ENCODE data around the gene TMEM132A. TPM values are rescaled to one million over a fixed set of nuclear protein-coding genes. Genes with fewer than 3 reads are reported as not detected.
A peak's percentile ranks its signal among the peaks of the same experiment; 100 is the strongest.

TMEM132A gene
- total and polyA plus RNA-seq, 2 of the 13 experiments (the other 11 are each of a cell fraction or from before 2014, with no cell fraction given) = 11.1 to 32.9 TPM

DNA sequence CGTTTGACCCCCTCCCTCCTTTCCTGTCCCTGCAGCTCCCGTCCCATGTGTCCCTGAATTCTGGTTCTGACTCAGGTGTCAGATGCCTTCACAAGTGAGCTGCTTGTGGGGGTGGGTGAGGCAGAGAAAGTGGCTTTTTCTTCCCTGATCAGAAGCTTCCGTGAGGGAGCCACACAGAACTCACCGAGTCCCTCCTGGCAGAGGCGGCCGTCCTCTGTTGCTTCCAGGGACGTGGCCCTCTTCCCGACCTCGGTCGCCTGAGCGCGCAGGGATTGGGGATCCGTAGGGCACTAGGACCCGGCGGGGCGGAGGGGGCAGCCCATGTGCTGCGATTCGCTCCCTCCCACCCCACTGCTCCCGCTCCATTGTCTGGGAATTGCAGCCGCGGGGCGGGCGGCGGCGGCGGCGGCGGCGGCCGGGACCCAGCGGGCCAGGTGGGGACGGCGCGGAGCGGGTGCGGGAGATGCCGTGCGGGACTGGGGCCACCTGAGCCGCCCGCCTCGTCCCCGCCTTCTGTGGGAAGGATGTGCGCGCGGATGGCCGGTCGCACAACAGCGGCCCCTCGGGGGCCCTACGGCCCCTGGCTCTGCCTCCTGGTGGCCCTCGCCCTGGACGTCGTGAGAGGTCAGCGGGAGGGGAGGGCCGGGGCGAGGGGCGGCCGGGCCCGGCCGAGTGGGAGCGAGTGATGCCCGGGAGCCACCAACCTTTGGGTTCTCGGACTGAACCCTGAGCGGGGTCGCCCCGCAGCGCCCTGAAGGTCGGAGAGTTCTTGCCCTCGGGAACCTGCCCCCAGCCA lies at the start of gene TMEM132A (continued):
- TF ChIP-seq, protein P1, sequence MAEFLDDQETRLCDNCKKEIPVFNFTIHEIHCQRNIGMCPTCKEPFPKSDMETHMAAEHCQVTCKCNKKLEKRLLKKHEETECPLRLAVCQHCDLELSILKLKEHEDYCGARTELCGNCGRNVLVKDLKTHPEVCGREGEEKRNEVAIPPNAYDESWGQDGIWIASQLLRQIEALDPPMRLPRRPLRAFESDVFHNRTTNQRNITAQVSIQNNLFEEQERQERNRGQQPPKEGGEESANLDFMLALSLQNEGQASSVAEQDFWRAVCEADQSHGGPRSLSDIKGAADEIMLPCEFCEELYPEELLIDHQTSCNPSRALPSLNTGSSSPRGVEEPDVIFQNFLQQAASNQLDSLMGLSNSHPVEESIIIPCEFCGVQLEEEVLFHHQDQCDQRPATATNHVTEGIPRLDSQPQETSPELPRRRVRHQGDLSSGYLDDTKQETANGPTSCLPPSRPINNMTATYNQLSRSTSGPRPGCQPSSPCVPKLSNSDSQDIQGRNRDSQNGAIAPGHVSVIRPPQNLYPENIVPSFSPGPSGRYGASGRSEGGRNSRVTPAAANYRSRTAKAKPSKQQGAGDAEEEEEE (CRISPR knock-in tag; IDR thresholded peaks at IDR 0.05; ENCODE audit: borderline replicate concordance) = no peak
- TF ChIP-seq, protein P2, sequence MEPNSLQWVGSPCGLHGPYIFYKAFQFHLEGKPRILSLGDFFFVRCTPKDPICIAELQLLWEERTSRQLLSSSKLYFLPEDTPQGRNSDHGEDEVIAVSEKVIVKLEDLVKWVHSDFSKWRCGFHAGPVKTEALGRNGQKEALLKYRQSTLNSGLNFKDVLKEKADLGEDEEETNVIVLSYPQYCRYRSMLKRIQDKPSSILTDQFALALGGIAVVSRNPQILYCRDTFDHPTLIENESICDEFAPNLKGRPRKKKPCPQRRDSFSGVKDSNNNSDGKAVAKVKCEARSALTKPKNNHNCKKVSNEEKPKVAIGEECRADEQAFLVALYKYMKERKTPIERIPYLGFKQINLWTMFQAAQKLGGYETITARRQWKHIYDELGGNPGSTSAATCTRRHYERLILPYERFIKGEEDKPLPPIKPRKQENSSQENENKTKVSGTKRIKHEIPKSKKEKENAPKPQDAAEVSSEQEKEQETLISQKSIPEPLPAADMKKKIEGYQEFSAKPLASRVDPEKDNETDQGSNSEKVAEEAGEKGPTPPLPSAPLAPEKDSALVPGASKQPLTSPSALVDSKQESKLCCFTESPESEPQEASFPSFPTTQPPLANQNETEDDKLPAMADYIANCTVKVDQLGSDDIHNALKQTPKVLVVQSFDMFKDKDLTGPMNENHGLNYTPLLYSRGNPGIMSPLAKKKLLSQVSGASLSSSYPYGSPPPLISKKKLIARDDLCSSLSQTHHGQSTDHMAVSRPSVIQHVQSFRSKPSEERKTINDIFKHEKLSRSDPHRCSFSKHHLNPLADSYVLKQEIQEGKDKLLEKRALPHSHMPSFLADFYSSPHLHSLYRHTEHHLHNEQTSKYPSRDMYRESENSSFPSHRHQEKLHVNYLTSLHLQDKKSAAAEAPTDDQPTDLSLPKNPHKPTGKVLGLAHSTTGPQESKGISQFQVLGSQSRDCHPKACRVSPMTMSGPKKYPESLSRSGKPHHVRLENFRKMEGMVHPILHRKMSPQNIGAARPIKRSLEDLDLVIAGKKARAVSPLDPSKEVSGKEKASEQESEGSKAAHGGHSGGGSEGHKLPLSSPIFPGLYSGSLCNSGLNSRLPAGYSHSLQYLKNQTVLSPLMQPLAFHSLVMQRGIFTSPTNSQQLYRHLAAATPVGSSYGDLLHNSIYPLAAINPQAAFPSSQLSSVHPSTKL (CRISPR knock-in tag; IDR thresholded peaks at IDR 0.05) = 0 out of 2 replicates have a peak, but pooled peaks have one; percentile 34
- TF ChIP-seq GTF2F1 (IDR thresholded peaks at IDR 0.05; ENCODE audit: low read length) (no peak), NFKBIZ (CRISPR knock-in tag; IDR thresholded peaks at IDR 0.05) (no peak), SRSF4 (IDR thresholded peaks at IDR 0.05; ENCODE audit: low read depth, low read length, poor library complexity, severe bottlenecking) (no peak), AGO1 (IDR thresholded peaks at IDR 0.05; ENCODE audit: low read depth, low read length, poor library complexity, severe bottlenecking) (no peak), ZNF20 (CRISPR knock-in tag; IDR thresholded peaks at IDR 0.05) (no peak), ERF (CRISPR knock-in tag; IDR thresholded peaks at IDR 0.05) (peak; percentile 42; the same call in 1 of the 2 replicates), ZNF619 (CRISPR knock-in tag; IDR thresholded peaks at IDR 0.05) (no peak), ZBTB7A (CRISPR knock-in tag; IDR thresholded peaks at IDR 0.05) (no peak), SIX1 (CRISPR knock-in tag; IDR thresholded peaks at IDR 0.05; ENCODE audit: borderline replicate concordance) (no peak), ZNF101 (CRISPR knock-in tag; IDR thresholded peaks at IDR 0.05; ENCODE audit: borderline replicate concordance, low read depth) (no peak), MED1 (CRISPR knock-in tag; IDR thresholded peaks at IDR 0.05) (0 out of 2 replicates have a peak, but pooled peaks have one; percentile 47)
- TF ChIP-seq, protein P3, sequence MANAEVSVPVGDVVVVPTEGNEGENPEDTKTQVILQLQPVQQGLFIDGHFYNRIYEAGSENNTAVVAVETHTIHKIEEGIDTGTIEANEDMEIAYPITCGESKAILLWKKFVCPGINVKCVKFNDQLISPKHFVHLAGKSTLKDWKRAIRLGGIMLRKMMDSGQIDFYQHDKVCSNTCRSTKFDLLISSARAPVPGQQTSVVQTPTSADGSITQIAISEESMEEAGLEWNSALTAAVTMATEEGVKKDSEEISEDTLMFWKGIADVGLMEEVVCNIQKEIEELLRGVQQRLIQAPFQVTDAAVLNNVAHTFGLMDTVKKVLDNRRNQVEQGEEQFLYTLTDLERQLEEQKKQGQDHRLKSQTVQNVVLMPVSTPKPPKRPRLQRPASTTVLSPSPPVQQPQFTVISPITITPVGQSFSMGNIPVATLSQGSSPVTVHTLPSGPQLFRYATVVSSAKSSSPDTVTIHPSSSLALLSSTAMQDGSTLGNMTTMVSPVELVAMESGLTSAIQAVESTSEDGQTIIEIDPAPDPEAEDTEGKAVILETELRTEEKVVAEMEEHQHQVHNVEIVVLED (CRISPR knock-in tag; IDR thresholded peaks at IDR 0.05; ENCODE audit: borderline replicate concordance) = no peak
- TF ChIP-seq, protein P4, sequence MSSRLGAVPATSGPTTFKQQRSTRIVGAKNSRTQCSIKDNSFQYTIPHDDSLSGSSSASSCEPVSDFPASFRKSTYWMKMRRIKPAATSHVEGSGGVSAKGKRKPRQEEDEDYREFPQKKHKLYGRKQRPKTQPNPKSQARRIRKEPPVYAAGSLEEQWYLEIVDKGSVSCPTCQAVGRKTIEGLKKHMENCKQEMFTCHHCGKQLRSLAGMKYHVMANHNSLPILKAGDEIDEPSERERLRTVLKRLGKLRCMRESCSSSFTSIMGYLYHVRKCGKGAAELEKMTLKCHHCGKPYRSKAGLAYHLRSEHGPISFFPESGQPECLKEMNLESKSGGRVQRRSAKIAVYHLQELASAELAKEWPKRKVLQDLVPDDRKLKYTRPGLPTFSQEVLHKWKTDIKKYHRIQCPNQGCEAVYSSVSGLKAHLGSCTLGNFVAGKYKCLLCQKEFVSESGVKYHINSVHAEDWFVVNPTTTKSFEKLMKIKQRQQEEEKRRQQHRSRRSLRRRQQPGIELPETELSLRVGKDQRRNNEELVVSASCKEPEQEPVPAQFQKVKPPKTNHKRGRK (CRISPR knock-in tag; IDR thresholded peaks at IDR 0.05) = no peak
- TF ChIP-seq, protein P5, sequence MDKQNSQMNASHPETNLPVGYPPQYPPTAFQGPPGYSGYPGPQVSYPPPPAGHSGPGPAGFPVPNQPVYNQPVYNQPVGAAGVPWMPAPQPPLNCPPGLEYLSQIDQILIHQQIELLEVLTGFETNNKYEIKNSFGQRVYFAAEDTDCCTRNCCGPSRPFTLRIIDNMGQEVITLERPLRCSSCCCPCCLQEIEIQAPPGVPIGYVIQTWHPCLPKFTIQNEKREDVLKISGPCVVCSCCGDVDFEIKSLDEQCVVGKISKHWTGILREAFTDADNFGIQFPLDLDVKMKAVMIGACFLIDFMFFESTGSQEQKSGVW (CRISPR knock-in tag; IDR thresholded peaks at IDR 0.05; ENCODE audit: borderline replicate concordance) = no peak
- TF ChIP-seq, protein P6, sequence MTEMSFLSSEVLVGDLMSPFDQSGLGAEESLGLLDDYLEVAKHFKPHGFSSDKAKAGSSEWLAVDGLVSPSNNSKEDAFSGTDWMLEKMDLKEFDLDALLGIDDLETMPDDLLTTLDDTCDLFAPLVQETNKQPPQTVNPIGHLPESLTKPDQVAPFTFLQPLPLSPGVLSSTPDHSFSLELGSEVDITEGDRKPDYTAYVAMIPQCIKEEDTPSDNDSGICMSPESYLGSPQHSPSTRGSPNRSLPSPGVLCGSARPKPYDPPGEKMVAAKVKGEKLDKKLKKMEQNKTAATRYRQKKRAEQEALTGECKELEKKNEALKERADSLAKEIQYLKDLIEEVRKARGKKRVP (CRISPR knock-in tag; IDR thresholded peaks at IDR 0.05) = no peak
